PC-3 (cell line): ENCODE results near the gene CACNA1C. TPM values are rescaled to one million over a fixed set of nuclear protein-coding genes. Genes with fewer than 3 reads are reported as not detected.

Source experiments
- ATAC-seq: fragments of 200-7000 bp; cut with Tn5 transposase; 2 replicates; pipeline ENCODE4 v1.9.1; 2020; ENCODE audit warnings: mild to moderate bottlenecking, moderate library complexity
- BruUV-seq: library from RNA; stranded (reverse); fragments of 400-500 nt; replicated peaks from 2 replicates; lab custom pipeline; 2021; lab: Mats Ljungman, UMichigan
- CTCF ChIA-PET: fragments of 300-600 bp; sonication (Branson Sonifier 250); formaldehyde crosslinking; loops from one replicate; lab custom pipeline; 2022; ENCODE audit warnings: antibody characterized with exemption; lab: Charles Lee
- POLR2A ChIA-PET: fragments of 300-600 bp; sonication (Branson Sonifier 250); formaldehyde crosslinking; loops from one replicate; lab custom pipeline; 2022; ENCODE audit warnings: antibody characterized with exemption; ENCODE audit not compliant: unreplicated experiment; lab: Charles Lee
- DNase-seq: peaks from one replicate; pipeline ENCODE4 v3.0.0-alpha.2; 2015
- H2AFZ ChIP-seq: fragments of 300-600 bp; sonication (generic); 2 replicates; pipeline ENCODE4 v1.6.0; 2016; ENCODE audit warnings: antibody characterized with exemption, low read length
- H3F3A ChIP-seq: fragments of 300-600 bp; sonication (generic); one replicate; pipeline ENCODE4 v1.6.0; 2017; ENCODE audit warnings: antibody characterized with exemption, low read length, control low read depth, mild to moderate bottlenecking; ENCODE audit not compliant: unreplicated experiment
- H3K27ac ChIP-seq: fragments of 300-600 bp; sonication (generic); 2 replicates; pipeline ENCODE4 v1.5.1; 2016; ENCODE audit warnings: mild to moderate bottlenecking, low read length
- H3K27me3 ChIP-seq: fragments of 300-600 bp; sonication (generic); 2 replicates; pipeline ENCODE4 v1.6.1; 2016; ENCODE audit warnings: low read length, mixed read lengths
- H3K36me3 ChIP-seq: fragments of 300-600 bp; sonication (generic); 2 replicates; pipeline ENCODE4 v1.6.1; 2016; ENCODE audit warnings: low read depth, mixed run types, low read length, mixed read lengths
- H3K4me1 ChIP-seq: fragments of 300-600 bp; sonication (generic); 2 replicates; pipeline ENCODE4 v1.5.1; 2016; ENCODE audit warnings: low read length; ENCODE audit not compliant: insufficient read depth
- H3K4me2 ChIP-seq: fragments of 300-600 bp; sonication (generic); 2 replicates; pipeline ENCODE4 v1.6.0; 2016; ENCODE audit warnings: low read length
- H3K4me3 ChIP-seq: fragments of 300-600 bp; sonication (generic); 2 replicates; pipeline ENCODE4 v1.5.1; 2016; ENCODE audit warnings: mild to moderate bottlenecking, low read length, mixed read lengths
- H3K79me2 ChIP-seq: fragments of 300-600 bp; sonication (generic); 2 replicates; pipeline ENCODE4 v1.6.1; 2017; ENCODE audit warnings: low read length, mixed read lengths
- H3K9ac ChIP-seq: fragments of 300-600 bp; sonication (generic); 2 replicates; pipeline ENCODE4 v1.6.0; 2016; ENCODE audit warnings: mild to moderate bottlenecking, low read length
- H3K9me2 ChIP-seq: fragments of 300-600 bp; sonication (generic); replicated peaks from 2 replicates; pipeline ENCODE4 v1.6.1; 2016; ENCODE audit warnings: mixed run types, low read length, mixed read lengths
- H3K9me3 ChIP-seq: fragments of 300-600 bp; sonication (generic); 2 replicates; pipeline ENCODE4 v1.6.1; 2016; ENCODE audit warnings: low read length, mixed read lengths
- H4K20me1 ChIP-seq: fragments of 300-600 bp; sonication (generic); 2 replicates; pipeline ENCODE4 v1.6.1; 2016; ENCODE audit warnings: low read length, mixed read lengths
- CTCF ChIP-seq: fragments of 300-600 bp; sonication (generic); conservative IDR thresholded peaks from 2 replicates; pipeline ENCODE4 v1.5.1; 2017; ENCODE audit warnings: antibody characterized with exemption, low read depth, mild to moderate bottlenecking, low read length
- EZH2 ChIP-seq: fragments of 300-600 bp; sonication (generic); IDR thresholded peaks from one replicate; pipeline ENCODE4 v1.6.1; 2017; ENCODE audit warnings: antibody characterized with exemption, mild to moderate bottlenecking, low read length; ENCODE audit not compliant: unreplicated experiment
- EZH2phosphoT487 ChIP-seq: fragments of 300-600 bp; sonication (generic); IDR thresholded peaks from 2 replicates; pipeline ENCODE4 v1.6.1; 2018; ENCODE audit warnings: mild to moderate bottlenecking, antibody characterized with exemption, low read length, borderline replicate concordance
- intact Hi-C: fragments of 100-400 bp; cut with micrococcal nuclease; formaldehyde crosslinking; loops from 2 replicates; pipeline ENCODE4 v1.9.0; 2023
- total RNA-seq: library from RNA; depleted of rRNA; stranded (reverse); fragments of >200 nt; gene quantifications from 2 replicates; pipeline ENCODE4 v1.2.3, GENCODE V29; 2014

CACNA1C gene
- total RNA-seq, 1 experiment from 2014 or later, result not detected

- ATAC-seq, result no peak
- TF ChIP-seq EZH2phosphoT487, result no peak
- no peak for TF ChIP-seq EZH2
- TF ChIP-seq CTCF, result no peak
- Histone ChIP-seq H3K27ac (no peak overlapping the region), H3K27me3 (peaks cover 84% of the 10 kb centered on the region), H3K79me2 (no peaks in the 10 kb centered on the region), H3K36me3 (no peaks in the 10 kb centered on the region), H3K9me2 (no peaks in the 10 kb centered on the region), H3K9me3 (no peaks in the 10 kb centered on the region), H3K9ac (no peak overlapping the region), H2AFZ (no peak overlapping the region), H4K20me1 (no peaks in the 10 kb centered on the region), H3F3A (no peaks in the 10 kb centered on the region), H3K4me3 (no peak overlapping the region), H3K4me1 (no peaks in the 10 kb centered on the region), H3K4me2 (no peak overlapping the region)
- no peak for DNase-seq
- ChIA-PET POLR2A (no interaction called here), CTCF (no interaction called here)
- intact Hi-C loops, result no loop called here
- BruUV-seq, result no TSS peak
These were observed 533.6 kb downstream of the CACNA1C start for GRCh38 chr12:2586156-2587038.

GRCh38 chr12:2588345-2588744 is 535.6 kb downstream of the CACNA1C start:
- DNase-seq, result no peak
- no peak overlapping the region for H3K9ac ChIP-seq
- ATAC-seq, result no peak
- peaks cover 92% of the 10 kb centered on the region for H3K27me3 ChIP-seq
- no peaks in the 10 kb centered on the region for H3K4me1 ChIP-seq
- TF ChIP-seq EZH2phosphoT487 (no peak), EZH2 (no peak), CTCF (peak; percentile 14; the same call in 1 of the 2 replicates)
- intact Hi-C loops, result no loop called here
- H3K79me2 ChIP-seq, result no peaks in the 10 kb centered on the region
- H3K4me2 ChIP-seq, result no peak overlapping the region
- H3F3A ChIP-seq, result no peaks in the 10 kb centered on the region
- no peak overlapping the region for H2AFZ ChIP-seq
- no peak overlapping the region for H3K4me3 ChIP-seq
- no peaks in the 10 kb centered on the region for H3K36me3 ChIP-seq
- no peaks in the 10 kb centered on the region for H3K9me2 ChIP-seq
- no peaks in the 10 kb centered on the region for H4K20me1 ChIP-seq
- POLR2A ChIA-PET, result no interaction called here
- no TSS peak for BruUV-seq
- CTCF ChIA-PET, result no interaction called here
- H3K27ac ChIP-seq, result no peak overlapping the region
- H3K9me3 ChIP-seq, result no peaks in the 10 kb centered on the region

- POLR2A ChIA-PET, result no interaction called here
- H3K36me3 ChIP-seq, result no peaks in the 10 kb centered on the region
These were observed 536.6 kb downstream of the CACNA1C start for GRCh38 chr12:2589381-2589780.

More at GRCh38 chr12:2589381-2589780, 536.6 kb downstream of the CACNA1C start:
- no peak overlapping the region for H3K4me3 ChIP-seq
- H2AFZ ChIP-seq, result no peak overlapping the region
- no peaks in the 10 kb centered on the region for H3K9me3 ChIP-seq
- no peak for TF ChIP-seq EZH2
- TF ChIP-seq CTCF, result no peak
- TF ChIP-seq EZH2phosphoT487, result no peak
- H3K9ac ChIP-seq, result no peak overlapping the region
- H4K20me1 ChIP-seq, result no peaks in the 10 kb centered on the region
- BruUV-seq, result no TSS peak
- no peak for DNase-seq
- no peak overlapping the region for H3K4me2 ChIP-seq
- no peaks in the 10 kb centered on the region for H3F3A ChIP-seq
- ATAC-seq, result no peak
- H3K4me1 ChIP-seq, result no peaks in the 10 kb centered on the region
- H3K27ac ChIP-seq, result no peak overlapping the region
- peaks cover 90% of the 10 kb centered on the region for H3K27me3 ChIP-seq
- H3K9me2 ChIP-seq, result no peaks in the 10 kb centered on the region
- CTCF ChIA-PET, result no interaction called here
- no peaks in the 10 kb centered on the region for H3K79me2 ChIP-seq
- intact Hi-C loops, result no loop called here
